HG02973 (cell line): Measurements from ENCODE around the gene DPYSL4.

Experiments used
- ATAC-seq: cut with Tn5 transposase; IDR thresholded peaks from one replicate; pipeline ENCODE4 v1.9.1; 2021; ENCODE audit warnings: moderate library complexity; ENCODE audit not compliant: unreplicated experiment

The DPYSL4 gene

DNA sequence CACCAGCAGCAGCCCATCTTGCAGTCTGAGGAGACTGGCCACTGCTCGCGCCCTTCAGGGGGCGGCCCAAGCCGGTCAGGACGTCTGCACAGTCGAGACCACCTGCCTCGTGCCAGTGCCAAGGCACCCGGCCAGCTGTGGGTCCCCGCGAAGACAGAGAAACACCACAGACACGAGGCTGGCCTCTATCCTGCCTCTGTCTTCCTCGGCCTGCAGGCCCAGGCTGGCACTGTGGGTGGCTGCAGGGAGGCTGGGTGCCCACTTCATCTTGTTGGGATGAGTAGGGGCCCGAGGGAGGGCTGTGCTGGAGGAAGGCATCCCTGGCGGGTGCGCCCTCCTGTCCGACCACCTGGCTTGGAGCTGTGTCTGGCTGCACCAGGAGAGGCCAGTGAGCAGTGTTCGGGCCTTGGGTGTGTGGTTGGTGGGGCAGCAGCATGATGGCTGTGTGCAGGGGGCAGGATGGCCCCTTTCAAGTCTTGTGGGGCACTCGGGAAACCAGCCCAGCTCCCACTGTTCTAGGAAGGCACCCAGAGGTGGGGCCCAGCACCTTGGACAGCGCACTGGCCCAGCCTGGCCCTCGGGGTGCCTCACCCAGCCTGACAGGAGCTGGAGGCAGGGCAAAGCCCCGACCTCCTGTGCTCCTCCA lies 7.3 kb downstream of the DPYSL4 start:
- no peak for ATAC-seq

DNA sequence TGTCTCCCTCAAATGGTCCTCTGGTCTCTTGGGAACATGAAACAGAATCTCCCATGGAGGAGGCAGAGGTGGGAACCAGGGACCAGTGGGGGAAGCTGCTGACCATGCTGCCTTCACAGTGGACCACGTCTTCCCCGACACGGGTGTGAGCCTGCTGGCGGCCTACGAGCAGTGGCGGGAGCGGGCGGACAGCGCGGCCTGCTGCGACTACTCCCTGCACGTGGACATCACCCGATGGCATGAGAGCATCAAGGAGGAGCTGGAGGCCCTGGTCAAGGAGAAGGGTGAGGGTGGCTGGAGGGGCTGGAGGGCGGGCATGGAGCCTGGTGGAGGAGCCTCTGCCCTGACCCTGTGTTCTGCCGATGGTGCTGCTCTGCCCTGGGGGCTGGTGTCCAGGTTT lies 8.0 kb downstream of the DPYSL4 start:
- ATAC-seq = no peak

GRCh38 chr10:132195366-132196075 lies 8.8 kb downstream of the DPYSL4 start:
- ATAC-seq = no peak

DNA sequence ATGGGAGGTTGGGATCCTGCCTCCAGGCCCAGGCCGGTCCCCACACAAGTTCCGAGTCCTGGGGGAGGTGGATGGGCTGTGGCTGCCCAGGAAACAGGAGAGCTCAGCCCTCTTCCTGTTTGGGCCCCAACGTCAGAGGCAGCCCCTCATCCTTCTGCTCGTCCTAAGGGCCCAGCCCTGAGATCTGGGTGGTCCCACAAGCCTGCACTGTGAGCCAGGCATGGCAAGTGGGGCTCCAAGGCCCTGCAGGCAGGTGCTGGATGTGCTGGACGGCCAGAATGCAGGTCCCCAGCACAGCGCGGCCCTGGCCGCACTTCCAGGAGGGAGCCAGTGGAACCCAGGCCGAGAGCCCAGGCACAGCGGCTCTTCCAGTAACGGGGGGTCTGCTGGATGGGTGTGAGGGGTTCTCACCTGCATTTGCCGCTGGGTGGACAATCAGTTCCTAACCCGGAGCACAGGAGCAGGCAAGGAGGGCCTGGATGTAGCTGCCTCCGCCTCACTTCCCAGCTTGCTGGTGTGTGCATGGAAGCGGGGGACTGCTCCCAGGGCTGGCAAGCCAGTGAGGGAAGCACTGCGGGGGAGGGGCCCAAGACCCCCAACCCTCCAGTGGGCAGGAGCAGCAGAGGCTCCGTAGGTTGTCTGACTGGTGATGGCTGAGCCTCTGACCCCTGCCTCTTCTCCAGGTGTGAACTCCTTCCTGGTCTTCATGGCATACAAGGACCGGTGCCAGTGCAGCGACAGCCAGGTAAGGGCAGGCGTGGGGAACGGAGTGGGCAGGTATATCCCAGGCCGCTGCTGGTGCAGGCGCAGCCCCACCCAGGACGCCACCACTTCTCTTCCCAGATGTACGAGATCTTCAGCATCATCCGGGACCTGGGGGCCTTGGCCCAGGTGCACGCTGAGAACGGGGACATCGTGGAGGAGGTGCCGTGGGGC lies 9.7 kb downstream of the DPYSL4 start:
- no peak for ATAC-seq

GRCh38 chr10:132197271-132198067 lies 10.7 kb downstream of the DPYSL4 start:
- ATAC-seq = no peak

GRCh38 chr10:132198068-132198370 lies 11.3 kb downstream of the DPYSL4 start:
- no peak for ATAC-seq

GRCh38 chr10:132198381-132199181 lies 11.8 kb downstream of the DPYSL4 start:
- ATAC-seq = no peak

DNA sequence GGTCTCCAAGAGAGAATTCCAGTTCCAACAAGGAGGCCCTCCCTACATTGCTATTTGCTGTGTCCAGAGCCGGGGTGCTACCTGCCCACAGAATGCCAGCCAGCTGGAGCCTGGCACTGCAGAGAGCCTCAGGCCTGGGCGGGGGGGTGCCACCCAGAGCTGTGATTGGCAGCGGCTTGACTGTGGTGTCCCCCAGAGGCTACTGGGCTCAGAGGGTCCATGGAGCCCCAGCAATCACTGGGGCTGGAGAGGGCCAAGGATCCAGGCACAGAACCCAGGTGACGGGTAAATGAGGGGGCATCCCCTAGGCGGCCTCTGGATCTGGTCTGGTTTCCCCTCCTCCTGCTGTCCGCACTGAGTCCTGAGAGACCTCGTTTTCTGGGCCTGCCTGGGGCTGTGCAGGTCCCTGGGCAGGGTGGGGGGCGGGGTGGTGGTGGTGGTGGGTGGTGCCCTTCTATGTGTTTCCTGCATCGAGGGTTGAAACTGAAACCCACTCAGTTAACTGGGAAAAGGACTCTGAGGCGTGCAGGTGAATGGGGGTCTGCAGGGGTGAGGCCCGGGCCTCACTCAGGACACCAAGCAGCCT lies 12.6 kb downstream of the DPYSL4 start:
- ATAC-seq = no peak

DNA sequence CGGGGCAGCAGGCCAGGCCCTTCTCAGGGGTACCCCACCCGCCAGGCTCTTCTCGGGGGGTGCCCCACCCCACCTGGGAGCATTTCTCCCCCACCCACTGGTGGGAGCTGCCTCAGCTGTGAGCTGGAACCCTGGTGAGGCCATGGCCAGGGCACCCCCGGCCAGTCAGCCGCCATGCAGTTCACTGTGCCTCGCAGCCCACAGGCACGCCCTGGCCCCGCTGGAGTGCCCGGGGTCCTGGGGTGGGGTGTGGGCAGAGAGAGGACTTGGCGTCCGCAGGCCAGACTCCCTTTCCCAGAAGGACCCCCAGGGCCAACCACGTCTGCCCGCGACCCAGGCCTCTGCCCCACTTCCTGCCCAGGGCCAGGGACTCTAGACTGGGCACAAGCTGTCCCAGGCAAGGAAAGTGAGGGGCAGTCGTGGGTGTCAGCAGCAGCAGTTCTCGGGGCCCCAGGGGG lies 13.1 kb downstream of the DPYSL4 start:
- ATAC-seq = no peak

DNA sequence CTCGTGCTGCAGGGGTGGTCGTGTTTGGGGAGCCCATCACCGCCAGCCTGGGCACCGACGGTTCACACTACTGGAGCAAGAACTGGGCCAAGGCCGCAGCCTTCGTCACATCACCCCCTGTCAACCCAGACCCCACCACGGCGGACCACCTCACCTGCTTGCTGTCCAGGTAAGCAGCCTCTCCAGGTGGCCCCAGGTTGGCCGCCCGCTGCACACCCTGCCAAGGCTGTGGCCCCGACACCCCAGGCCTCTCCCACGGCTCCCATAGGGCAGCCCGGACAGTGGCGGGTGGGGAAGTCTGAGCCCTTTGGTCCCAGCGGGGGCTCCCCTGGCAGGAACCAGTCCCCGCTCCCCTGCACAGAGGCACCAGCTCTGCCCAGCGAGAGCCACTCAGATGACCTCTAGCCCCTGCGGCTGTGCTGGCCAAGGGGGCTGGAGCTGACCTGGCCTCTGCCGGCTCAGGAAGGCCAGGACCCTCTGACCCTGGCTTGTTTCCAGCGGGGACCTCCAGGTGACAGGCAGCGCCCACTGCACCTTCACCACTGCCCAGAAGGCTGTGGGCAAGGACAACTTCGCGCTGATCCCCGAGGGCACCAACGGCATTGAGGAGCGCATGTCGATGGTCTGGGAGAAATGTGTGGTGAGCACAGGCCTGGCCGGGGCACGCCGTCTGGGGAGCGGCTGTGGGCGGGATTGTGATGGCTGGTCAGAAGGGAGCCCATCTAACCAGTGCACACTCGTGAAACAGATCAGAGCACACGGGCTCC lies 13.8 kb downstream of the DPYSL4 start:
- no peak for ATAC-seq

- no peak for ATAC-seq
These were observed 14.6 kb downstream of the DPYSL4 start for GRCh38 chr10:132201111-132201969.

DNA sequence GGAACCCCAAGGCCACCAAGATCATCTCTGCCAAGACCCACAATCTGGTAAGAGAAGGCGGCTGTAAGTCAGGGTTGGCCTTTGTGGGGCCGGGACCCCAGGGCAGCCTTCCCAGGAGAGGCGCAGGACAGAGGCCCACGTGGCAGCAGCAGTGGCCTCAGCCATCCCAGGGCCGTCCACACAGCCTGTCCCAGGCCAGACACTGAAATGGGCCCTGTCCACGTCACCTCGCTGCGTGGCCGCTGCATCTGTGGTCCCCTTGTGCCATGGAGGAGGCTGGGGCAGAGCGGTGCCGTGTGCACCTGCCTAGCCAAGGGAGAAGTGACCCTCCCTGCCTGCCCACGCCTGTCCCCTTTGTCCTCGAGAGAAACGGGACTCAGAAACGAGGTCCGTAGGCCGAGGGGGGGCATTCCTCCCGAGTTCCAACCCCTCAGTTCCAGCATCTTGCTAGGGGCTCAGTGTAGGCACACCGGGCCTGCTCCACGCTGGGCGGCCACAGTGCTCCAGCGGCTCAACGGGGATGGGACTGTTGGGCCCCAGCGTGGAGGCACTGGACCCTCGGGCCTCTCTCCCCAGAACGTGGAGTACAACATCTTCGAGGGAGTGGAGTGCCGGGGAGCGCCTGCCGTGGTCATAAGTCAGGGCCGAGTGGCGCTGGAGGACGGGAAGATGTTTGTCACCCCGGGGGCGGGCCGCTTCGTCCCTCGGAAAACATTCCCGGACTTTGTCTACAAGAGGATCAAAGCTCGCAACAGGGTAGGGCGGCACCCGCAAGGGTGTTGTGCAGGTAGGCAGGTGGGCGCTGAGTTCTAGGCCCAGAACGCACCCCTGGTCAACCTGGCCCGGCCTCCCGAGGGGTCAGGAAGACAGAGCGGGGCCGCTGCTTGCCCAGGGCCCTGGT lies 15.6 kb downstream of the DPYSL4 start:
- no peak for ATAC-seq

DNA sequence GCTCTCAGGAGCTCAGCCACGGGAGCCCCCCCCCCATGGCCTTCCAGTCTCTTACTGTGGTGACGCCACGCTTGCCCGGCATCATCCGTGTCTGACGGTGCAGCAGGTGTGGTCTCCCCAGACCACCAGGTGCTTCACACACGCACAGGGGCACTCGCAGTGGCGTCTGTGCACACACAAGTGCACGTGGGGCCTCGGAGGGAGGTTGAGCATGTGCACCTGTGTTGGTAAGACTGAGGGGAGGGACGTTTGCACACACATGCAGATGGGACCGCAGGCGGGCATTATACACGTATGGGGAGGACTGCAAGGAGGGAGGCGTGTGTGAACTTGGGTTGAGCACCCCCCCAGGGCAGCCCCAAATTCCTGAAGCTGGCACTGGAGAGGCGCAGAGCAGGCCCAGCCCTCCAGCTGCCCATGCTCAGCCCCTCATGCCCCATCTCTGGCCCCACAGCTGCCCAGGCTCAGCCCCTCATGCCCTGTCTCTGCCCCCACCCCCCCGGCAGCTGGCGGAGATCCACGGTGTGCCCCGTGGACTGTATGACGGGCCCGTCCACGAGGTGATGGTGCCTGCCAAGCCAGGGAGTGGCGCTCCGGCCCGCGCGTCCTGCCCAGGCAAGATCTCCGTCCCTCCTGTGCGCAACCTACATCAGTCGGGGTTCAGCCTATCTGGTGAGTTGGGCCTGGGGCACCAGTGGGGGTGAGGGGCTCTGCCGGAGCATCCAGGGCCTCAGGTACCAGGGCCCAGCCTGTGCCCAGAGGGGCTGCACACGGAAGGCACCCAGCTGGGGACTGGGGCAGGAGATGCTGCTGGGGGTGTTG lies 16.7 kb downstream of the DPYSL4 start:
- ATAC-seq = no peak

DNA sequence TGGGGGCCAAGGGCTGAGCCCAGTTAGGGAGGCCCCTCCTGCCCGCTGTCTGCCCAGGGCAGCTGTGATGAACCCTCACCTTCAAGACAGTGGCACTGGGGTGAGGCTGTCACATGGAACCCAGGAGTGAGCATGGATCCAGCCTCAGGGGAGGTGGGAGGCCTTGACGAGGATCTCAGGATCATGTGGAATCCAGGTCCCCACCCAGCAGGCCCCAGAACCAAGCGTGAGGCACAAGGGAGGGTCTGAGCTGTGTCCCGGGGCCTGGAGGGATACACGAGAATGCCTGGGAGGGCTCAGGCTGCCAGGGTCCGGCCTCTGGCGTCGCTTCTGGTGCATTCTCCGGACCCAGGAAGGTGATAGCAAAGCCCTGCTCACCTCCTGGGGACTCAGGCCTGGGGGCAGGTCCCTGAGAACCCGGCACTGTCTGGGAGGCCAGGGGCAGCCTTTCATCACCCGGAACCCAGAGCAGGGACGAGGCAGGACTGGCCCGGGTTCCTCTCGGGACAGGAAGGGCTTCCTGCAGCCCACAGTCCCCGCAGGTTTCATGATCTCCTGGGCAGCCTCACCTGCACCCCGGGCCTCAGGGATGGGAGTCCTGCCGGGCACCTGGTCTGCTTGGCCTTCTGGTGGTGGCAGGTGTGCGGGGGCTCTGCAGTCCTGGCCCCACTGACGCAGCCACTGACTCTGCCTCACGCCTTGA lies 17.5 kb downstream of the DPYSL4 start:
- ATAC-seq = no peak

GRCh38 chr10:132204781-132205473 lies 18.2 kb downstream of the DPYSL4 start:
- no peak for ATAC-seq
